Stimulated activated CD4-positive, alpha-beta T cell treated with anti-CD3 and anti-CD28 coated beads, TNF-alpha, amount 100 ng/mL, for 4 hours (primary cell): Measurements from ENCODE around the gene CD53.

Source experiments
- DNase-seq, 3 experiments: peaks; one replicate each; pipeline ENCODE4 v3.0.0-alpha.2; 2020; ENCODE audit warnings: low read depth in 3 of 3

The CD53 gene

DNA sequence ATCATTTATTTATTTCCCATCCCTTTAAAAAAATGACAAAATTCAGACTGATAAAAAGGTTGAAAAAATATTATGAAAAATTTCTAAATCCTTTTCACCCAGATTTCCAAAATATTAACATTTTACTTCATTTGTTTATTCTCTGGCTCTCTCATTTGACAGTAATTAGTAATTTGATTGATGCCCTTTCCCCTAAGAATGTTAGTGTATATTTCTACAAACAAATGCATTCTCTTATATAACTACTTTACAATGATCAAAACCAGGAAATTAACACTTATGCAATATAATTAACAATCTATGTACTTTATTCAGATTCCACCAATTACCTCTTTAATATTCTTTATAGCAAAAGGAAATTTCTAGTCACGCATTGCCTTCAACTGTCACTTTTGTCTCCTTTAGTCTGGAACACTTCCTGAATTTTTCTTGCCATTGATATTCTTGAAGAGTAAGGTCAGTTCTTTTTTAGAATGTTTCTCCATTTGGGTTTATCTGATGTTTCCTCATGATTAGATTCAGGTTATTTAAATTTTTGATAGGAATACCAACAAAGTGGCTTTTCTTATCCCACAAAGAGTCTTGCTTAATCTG, 3.9 kb downstream of the CD53 start:
- no peak for DNase-seq

DNA sequence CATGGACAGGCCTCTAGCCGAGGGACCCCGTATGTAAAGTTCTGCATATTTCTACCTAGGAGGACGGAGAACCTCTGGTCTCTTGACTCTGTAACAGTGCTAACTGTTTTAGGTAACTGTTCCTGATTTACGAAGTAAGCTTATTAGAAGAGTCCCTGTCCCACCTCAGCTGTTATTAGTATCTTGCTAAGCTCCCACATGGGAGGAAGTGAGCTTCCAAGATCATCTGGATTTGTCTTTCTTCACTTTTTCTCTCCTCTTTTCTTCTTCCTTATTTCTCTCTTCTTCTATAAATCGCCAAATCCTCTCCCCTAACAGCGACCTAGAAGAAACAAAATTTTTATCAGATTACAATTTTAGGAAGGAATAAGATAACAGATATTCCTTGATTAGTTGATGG, 4.4 kb downstream of the CD53 start:
- no peak for DNase-seq

DNA sequence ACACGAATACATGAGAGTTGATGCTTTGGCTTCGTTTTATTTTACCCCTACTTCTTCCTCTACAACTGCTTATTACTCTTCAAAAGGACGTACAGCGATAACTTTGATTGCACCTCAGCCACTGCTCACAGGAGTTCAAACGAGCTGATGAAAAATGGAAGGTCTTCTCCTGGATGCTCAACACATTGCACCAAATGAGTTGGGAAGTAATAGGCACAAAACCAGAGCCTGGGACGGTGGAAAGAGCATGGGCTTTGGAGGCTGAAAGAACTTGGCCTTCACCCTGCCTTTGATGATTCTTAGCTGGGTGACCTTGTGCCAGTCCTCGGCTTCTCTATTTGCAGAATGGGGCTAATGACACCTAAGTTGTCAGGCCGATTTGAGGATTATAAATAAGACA, 4.8 kb downstream of the CD53 start:
- DNase-seq, result no peak

DNA sequence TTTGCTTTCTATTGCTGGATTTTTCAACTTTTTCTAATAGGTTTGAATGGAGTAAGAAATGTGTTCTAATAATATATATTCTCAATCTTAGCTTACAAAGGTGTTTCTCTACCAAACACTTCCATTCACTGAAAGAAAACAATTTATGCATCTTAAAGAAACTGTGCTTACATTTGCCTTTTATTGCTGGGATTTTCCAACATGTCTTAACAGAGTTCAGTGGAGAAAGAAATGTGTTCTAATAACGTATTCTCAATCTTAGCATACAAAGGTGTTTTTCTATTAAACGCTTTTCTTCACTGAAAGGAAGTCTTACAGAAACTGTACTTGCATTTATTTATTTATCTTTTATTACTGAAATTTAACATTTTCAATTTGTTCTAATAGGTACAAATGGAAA, 5.6 kb downstream of the CD53 start:
- no peak for DNase-seq

DNA sequence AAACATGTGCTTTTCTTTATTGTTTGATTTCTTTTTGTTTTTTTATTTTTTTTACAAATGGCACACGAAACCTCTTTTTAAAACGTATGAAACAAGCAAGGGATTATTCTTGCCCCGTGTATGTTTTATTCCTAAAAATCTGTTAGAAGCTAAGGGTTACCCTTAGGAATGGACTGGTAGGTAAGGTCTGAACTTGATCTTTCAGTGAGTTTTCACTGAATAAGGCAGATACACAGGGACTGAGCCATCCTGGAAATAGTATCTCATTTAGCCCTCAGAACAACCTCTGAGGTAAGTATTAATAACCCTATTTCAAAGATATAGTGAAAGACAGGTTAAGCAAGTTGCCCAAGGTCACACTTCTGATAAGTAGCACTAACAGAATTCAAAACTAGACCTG, 6.0 kb downstream of the CD53 start:
- no peak for DNase-seq

DNA sequence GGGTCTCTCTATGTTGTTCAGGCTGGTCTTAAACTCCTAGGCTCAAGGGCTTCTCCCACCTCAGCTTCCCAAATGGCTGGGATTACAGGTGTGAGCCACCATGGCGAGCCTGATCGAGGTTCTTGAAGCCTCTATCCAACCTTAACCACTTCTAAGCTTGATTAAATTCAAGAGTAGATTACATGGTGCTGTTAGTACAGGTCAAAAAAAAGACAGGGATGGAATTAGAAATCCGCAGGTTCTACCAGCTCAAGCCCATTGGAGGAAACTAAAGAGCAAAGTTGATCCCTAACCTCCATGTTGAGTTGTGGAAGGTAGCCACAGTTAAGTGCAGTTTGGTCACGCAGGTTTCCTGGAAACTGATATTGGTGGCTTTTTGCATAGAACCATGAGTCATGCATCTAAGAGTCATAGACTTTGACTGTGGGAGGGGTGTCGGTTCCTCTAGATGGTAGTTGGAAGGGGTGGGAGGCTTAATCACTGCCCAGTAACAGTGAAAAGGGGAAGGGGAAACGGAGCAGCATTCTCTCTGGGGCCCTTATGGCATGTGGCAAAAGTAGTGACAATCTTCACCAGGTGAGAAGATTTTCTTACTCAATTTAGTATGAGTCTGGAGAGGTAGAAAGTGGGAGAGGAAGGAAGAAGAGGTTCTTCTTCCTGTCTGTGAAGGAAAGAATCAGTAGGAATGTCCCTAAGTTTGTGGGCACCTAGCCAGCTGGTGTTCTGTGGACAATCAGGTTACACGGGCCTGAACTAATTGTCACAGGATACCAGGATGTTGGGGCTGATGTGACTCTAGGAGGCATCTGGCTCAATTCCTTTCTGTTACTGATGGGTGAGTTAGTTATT, 7.0 kb downstream of the CD53 start:
- DNase-seq, result peak in 1 of 3 experiments; percentile 51

DNA sequence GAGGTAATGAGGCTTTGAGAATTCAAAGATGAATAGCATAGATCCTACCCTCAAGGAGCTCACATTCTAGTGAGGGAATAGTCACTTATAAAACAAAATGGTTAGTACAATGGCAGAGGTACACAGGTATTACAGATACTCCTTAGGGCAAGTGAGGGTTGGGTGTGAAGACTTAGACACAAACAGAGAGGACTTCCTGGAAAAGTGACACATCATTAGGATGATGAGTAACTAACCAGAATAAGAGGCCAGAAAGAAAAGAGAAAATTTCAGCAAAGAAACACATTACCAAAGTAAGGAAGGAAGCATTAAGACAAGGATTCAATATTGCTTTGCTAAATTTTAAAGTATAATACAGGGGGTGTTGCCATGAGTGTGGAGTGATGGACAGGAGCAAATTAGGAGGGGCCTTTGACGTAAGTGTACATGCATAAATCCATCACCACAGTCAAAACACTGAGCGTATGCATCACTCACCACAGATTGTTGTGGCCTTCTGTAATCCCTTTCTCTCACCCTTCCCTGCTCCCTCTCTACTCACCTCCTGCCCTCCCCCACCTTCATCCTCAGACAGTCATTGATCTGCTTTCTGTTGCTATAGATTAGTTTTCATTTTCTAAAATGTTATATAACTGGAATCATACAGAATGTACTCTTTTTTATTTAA, 7.9 kb downstream of the CD53 start:
- DNase-seq, result no peak

DNA sequence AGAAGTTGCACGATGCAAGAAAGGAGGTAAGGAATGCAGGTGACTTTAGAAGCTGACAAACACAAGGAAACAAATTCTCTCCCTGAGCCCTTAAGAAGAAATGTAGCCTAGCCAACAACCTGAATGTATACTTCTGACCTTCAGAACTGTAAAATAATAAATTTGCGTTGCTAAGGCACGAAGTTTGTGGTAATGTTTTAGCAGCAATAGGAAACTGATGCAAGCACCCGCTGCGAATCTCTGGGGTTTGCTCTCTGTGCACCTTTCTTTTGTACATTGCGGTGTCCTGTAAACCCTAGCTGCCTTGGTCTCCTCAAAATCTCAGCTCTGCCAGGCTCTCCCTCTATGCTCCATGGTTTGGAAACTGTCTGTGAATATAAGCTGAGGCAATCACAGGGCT, 15.1 kb downstream of the CD53 start:
- DNase-seq, result no peak

DNA sequence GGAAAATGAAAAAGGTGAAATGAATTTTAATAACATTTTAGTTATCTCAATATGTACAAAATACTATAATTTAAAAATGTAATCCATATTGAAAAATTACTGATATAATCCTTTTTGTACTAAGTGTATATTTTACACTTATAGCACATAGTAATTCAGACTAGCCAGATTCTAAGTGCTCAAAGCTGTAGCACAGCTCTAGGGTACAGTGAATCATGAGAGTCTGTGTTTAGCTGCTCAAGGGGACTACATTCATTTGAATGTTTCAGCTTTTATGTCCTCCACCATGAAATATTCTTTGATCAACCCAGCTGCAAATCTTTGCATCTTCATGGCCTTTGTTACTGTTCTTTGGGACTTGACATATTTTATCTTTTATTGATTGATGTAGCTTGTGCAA, 15.7 kb downstream of the CD53 start:
- no peak for DNase-seq

DNA sequence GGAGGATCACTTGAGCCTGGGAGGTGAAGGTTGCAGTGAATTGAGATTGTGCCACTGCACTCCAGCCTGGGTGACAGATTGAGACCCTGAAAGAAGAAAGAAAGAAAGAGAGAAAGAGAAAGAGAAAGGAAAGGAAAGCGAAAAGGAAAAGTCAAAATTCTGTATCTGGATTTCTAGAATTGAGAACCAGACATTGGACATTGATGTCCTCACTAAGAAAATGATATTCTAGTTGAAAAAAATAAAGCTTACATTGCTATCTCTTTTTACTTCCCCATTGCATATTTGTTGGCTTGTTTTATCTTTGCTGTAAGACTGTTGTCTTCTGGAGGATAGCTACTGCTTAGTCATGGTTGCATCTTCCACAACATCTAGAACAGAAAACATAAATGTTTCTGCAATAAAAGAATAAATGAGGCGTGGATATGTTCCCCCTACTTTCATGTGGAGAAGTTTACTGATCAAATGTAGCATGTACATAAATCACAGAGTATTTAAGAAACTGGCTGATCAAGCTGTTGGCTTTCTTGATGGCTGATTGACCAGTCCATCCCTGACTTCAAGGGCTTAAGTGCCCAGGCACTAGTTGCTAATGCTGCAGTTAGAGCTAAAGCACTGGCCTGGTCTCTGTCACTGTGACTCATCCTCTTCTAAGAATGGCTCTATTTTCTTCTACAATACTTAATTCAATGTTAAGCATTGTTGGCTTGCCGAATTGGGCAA, 17.7 kb downstream of the CD53 start:
- no peak for DNase-seq

DNA sequence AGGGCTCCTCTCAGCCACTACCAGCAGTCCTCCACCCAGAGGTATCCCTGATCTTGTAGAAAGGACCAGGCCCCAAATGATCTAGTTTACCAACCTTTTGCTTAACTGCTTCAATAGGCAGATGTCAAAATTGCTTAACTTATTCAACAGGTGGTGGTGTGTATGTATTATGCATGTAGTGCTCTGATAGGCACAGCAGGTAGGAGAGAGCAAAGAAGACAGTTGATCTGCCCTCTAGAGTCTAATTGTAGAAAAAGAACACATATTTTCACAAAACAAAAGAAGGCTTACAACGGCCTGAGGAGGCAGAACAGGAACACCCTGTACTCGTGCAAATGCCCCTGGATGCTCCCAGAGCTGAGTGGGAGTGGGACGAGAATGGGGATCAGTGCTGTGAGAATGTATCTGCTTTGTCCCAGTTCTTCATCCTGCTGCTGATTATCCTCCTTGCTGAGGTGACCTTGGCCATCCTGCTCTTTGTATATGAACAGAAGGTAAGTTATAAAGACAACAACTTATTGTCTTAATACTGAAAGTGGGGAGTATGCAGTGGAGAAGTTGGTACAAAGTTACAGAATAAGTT, 21.1 kb downstream of the CD53 start:
- DNase-seq, result no peak

DNA sequence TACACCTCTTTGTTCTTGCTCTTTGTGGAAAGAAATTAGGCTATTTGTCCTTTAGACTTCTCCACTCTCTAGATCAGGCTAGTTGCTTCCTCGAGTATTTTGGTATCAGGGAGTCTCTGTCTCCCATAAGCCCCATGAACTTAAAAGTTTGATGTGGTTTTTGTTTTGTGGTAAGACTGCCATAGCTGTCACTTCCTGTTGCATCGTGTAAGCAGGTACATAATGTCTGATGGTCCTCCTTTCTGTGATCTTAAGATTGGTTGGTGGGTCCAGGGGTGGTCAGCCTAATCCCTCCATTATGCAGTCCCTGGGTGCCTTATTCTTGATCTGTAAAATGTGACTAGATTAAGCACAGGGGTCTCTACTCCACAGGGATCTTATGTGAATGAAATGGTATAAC, 23.1 kb downstream of the CD53 start:
- DNase-seq, result no peak

DNA sequence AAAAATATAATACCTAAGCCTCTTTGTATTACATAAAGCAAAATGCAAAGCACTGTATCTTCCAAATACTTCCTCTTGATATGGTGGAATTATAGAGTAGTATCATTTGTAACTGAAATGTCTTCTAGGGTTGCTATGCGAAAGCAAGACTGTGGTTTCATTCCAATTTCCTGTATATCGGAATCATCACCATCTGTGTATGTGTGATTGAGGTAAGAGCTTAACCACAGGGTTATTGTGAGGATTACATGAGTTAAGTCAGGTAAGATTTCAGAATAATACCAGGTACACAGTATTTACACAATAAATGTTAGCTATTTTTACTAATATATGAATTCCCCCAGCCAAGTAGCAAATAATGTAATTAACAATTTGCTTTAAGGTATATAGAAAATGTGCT, 24.7 kb downstream of the CD53 start:
- DNase-seq, result no peak

DNA sequence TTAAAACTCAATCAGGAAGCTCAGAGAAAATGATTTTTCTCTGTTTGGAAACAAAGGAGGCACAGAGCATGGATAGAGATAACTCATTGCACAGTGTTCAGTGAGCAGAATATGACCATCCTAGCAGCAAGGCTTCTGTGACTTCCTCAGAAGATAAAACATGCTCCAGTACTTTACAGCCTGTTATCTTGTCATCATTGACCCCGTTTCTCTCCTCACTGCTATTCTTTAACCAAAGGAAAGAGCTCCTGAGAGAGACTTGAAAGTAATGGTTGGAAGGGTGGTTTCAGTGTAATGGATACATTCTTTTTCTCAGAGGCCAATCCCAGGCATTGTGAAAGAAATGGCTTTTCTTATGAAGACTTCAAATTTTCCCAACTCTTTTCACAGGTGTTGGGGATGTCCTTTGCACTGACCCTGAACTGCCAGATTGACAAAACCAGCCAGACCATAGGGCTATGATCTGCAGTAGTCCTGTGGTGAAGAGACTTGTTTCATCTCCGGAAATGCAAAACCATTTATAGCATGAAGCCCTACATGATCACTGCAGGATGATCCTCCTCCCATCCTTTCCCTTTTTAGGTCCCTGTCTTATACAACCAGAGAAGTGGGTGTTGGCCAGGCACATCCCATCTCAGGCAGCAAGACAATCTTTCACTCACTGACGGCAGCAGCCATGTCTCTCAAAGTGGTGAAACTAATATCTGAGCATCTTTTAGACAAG, 25.9 kb downstream of the CD53 start:
- no peak for DNase-seq

DNA sequence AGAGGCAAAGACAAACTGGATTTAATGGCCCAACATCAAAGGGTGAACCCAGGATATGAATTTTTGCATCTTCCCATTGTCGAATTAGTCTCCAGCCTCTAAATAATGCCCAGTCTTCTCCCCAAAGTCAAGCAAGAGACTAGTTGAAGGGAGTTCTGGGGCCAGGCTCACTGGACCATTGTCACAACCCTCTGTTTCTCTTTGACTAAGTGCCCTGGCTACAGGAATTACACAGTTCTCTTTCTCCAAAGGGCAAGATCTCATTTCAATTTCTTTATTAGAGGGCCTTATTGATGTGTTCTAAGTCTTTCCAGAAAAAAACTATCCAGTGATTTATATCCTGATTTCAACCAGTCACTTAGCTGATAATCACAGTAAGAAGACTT, 26.5 kb downstream of the CD53 start:
- DNase-seq, result no peak

DNA sequence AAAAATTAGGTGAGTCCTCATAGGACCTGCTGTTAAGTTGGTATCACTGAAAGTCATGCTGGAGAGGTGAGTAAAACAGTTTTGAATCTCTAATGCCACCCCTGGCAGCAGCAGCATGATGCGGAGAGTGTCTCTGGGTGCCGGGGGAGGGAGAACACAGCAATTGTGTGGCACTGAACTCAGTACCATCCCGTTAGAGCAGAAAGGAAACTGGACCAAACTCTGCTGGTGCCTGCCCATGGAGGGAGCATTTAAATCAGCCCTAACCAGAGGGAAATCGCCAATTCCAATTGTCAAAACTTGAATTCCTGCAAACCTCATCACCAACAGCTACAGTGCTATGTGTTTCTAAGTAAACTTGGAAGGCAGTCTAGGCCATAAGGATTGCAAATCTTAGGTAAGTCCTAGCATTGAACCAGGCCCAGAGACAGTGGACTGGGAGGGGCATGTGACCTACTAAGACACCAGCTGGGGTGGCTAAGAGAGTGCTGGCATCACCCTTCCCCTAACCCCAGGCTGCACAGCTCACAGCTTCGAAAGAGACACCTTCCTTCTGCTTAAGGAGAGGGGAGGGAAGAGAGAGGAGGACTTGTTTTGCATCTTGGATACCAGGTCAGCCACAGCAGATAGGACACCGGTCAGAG, 30.0 kb downstream of the CD53 start:
- DNase-seq, result no peak

DNA sequence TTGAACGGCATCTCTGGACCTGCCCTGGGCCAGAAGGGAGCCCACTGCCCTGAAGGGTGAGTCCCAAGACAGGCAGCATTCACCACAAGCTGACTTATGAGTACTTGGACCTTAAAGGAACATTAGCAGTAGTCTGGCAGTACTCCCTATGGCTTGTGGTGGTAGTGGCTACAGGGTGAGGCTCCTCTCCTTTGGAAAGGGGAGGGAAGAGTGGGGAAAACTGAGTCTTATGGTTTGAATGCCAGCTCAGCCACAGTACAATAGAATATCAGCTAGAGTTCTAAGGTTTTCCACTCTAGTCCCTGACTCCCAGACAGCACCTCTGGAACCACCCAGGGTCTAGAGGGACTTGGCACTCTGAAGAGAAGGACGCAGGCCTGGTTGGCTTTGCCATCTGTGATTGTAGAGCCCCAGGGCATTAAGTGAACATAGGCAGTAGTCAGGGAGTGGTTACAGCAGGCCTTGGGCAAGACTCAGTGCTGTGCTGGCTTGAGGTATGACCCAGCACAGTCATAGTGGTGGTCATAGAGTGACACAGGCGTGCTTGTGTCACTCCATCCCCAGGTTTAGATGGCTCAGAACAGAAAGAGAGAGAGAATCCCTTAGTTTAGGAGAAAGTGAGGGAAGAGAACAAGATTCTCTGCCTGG, 31.0 kb downstream of the CD53 start:
- no peak for DNase-seq

DNA sequence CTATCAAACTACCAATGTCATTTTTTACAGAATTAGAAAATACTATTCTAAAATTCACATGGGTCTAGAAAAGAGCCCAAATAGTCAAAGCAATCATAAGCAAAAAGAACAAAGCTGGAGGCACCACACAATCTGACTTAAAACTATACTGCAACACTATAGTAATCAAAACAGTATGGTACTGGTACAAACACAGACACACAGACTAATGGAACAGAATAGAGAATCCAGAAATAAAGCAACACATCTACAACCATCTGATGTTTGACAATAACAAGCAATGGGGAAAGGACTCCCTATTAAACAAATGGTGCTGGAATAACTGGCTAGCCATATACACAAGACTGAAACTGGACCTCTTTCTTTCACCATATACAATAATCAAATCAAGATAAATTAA, 39.8 kb downstream of the CD53 start:
- no peak for DNase-seq

DNA sequence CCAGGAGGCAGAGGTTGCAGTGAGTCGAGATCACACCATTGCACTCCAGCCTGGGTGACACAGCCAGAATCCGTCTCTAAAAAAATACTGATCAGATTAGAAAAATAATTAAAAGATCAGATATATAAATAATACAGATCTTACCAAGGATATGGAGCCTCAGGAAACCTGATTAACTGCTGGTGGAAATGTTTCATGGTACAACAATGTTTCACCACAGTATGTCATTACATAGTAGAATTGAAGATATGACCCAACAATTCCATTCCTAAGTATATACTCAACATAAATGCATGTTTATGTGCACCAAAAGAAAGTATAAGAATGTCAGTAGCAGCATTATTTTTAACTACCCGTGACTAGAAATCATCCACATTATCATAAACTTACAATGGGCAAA, 41.7 kb downstream of the CD53 start:
- DNase-seq, result no peak

DNA sequence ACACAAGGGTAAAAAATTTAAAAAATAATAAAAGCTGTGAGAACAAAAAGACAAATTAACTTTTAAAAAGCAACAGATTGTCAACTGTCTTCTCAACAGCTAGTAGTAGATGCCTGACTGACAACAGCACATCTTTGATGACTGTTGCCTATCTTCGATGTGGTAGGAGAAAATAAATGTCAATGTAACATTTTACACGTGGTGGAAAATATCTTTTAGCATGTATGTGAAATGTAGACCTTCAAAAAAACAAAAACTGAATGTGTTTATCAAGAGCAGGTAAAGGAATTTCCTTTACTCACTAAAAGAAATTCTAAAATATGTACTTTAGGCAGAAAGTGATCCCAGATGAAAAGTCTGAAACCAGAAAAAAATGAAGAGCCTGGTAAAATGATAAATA, 42.9 kb downstream of the CD53 start:
- no peak for DNase-seq
